NCI-H748 treated with DMSO at 0.1 percent for 48 hours (cell line): ENCODE measurements around the gene PLEKHG4.

Source experiments
- DNase-seq: peaks from one replicate; lab custom pipeline; 2025; lab: John Stamatoyannopoulos, UW

Gene PLEKHG4

GRCh38 chr16:67264866-67265265 lies 14.5 kb upstream of the PLEKHG4 start:
- no peak for DNase-seq

DNA sequence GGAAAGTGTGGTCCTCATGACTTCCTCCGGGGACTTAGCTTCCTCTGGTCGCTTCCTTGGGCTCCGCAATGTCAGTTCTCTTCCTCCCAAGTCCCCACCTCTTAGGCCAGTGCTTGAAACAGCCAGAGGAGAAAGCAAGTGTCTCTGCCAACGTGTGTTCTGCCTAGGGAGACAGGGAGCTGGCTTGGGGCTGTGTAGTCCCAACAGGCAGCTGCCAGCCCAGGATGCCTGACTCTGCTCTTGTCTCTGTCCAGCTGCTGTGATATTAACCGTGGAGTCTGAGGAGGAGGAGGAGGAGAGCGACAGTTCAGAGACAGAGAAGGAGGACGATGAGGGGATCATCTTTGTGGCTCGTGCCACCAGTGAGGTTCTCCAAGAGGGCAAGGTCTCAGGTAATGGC lies 13.5 kb upstream of the PLEKHG4 start:
- DNase-seq: no peak

GRCh38 chr16:67268136-67268579 lies 11.2 kb upstream of the PLEKHG4 start:
- no peak for DNase-seq

DNA sequence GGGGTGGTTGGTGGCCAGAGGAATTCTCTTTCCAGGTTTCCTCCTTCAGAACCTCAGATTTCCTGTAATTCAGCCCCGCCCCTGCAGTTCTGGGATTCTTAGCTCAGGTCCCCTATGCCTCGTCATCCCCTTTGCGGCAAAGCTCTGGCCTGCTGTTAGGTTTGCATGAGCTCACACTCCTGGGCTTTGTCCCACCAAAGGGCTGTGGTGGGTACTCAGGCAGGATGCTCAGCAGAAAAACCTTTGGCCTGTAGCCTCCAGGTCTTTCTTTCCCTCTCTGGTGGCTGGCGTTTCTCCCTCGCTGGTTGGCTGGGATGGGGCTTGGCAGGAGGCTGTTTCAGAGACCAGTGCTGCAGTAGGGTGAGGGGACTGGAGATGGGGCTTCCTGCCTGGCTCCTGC lies 9.6 kb upstream of the PLEKHG4 start:
- no peak for DNase-seq

GRCh38 chr16:67270931-67271338 lies 8.4 kb upstream of the PLEKHG4 start:
- DNase-seq: no peak

DNA sequence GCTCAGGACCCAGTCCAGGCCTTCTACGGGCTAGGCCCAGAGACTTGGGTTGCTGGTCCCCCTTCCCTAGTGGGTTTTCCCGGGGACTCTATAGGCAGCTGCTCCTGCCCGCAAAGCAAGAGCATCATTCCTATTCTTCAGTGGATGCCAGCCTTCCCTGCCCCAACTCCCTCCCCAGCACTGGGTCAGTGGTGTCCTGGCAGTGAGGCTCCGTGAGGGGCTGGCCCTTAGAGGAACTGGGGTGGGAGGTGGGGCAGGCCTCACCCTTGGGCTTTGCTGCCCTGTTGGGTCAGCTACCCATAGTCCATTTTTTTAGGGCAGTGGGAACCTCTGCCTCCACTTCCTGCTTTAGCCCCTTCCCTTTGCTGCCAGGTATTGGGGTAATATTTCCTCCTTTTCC lies 7.9 kb upstream of the PLEKHG4 start:
- DNase-seq: no peak

DNA sequence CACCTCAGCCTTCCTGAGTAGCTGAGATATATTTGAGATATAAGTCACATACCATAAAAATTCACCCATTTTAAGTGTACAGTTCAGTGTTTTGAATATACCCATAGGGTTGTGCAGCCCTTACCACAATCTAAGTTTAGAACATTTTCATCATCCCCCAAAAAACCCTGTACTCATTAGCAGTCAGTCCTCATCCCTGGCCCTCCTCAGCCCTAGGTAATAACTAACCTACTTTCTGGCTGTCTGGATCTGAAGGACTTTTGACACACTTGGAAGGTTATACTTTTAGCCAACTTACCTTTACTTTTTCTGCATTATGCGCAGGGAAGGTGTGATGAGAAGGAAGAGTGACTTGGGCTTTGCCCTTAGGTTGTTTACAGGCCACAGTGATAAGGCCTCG lies 4.0 kb upstream of the PLEKHG4 start:
- DNase-seq: no peak

DNA sequence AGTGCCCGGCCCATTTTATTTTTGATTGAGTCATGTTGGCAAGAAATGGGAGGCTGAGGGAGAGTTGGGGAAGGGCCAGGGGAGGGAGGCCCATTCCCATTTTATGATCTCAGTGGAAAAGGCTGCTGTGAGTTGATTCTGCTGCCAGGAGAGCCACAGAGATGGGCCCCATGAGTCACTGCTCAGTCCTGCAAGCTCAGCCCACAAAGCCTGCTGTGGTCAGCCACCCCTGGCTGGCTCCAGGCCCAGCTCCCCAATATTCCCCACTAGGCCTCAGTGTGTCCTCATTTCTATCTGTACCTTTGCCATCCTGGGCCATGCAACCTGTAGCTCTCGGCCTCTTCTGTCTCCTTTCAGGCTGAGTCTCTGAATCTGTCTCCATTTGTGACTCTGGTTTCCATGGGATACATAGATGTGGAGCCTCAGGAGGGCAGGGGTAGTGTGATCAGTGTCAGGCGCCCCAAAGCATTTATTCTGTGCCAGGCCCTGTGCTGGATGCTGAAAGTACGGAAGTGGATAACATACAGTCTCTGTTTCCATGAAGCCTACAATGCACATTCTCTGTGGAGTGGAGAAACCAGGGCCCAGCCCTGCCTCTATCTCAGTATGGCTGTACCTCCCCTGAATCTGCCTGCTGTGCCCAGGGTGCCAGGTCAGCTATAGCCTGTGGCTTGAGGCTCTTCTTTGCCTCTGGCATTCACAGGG lies 1.9 kb upstream of the PLEKHG4 start:
- no peak for DNase-seq

DNA sequence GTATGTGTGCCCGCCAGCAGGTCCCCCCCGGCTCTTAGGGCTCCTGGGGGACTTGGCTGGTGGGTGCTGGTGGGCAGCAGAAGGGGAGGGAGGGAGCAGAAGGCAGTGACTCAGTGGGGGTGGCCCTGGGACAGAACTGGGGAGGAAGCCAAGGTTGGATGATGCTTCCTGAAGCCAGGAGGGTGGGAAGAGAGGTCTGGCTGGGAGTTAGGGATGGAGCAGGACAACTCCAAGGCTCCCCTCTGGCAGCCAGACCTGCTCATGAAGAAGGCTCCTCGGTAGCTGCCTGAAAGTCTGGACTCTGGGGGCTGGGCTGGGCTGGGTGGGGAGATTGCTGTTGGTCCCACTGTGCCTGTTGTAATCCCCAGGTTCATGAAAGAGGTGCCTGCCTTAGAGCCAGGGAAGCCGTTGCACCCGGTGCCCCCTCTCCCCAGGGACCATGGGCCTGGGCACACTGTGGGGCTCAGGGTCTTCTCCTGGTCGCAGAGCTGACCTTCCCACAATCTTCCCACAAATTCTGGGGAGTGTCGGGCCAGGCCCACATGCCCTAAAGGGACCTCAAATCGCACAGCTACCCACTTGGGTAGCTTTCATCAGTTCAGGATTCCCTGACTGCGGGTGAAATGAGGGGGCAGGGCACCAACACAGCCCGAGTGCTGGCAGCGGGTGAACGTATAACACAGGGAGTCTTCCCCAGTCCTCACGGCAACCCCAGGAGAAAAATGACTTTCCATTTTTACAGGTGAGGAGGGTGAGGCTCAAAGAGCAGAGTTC lies 1.1 kb upstream of the PLEKHG4 start:
- no peak for DNase-seq

GRCh38 chr16:67278773-67279295 lies 498 bp upstream of the PLEKHG4 start:
- no peak for DNase-seq

DNA sequence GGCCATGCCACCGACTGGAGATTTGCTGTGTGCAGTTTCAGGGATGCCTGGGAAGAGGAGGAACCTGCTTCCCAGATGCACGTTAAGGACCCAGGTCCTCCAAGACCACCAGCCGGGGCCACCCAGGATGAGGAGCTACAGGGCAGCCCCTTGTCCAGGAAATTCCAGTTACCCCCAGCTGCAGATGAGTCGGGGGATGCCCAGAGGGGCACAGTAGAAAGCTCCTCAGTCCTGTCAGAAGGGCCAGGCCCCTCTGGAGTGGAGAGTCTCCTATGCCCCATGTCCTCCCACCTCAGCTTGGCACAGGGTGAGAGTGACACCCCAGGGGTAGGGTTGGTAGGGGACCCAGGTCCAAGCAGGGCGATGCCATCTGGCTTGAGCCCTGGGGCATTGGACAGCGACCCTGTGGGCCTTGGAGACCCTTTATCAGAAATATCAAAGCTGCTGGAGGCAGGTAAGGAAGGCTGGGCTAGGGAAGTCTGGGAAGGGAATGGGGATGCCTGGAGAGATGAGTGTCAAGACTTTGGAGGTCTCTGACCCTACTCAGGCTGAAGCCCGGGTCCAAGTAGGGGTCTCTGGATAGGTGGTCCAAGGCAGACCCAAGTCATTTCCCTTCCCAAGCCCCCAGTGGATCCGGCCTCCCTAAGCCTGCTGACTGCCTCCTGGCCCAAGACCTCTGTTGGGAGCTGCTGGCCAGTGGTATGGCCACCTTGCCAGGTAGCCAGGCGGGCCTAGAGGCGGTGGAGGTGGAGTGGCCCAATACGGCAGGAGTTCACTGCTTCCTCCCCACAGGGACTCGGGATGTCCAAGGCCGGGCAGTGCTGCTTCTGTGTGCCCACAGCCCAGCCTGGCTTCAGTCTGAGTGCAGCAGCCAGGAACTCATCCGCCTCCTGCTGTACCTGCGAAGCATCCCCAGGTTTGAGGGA lies 1.0 kb downstream of the PLEKHG4 start:
- no peak for DNase-seq

- DNase-seq: no peak
These were observed 2.5 kb downstream of the PLEKHG4 start for GRCh38 chr16:67281536-67282446.

DNA sequence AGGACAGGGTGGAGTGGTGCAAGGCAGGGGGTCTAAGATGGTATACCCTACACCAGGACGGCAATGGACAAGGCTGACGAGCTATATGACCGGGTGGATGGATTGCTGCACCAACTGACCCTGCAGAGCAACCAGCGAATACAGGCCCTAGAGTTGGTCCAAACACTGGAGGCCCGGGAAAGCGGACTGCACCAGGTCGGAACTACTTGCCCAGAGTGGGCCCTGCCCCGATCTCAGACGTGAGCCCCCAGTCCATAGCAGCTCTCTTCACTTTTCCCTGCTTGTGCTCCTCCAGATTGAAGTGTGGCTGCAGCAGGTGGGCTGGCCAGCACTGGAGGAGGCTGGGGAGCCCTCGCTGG lies 3.1 kb downstream of the PLEKHG4 start:
- DNase-seq: no peak

GRCh38 chr16:67283039-67283825 lies 3.9 kb downstream of the PLEKHG4 start:
- no peak for DNase-seq

- no peak for DNase-seq
These were observed 4.7 kb downstream of the PLEKHG4 start for GRCh38 chr16:67283826-67284555.

GRCh38 chr16:67284699-67285646 lies 5.6 kb downstream of the PLEKHG4 start:
- peak; percentile 21 for DNase-seq

- no peak for DNase-seq
These were observed 7.3 kb downstream of the PLEKHG4 start for GRCh38 chr16:67286441-67287235.

- DNase-seq: no peak
These were observed 8.6 kb downstream of the PLEKHG4 start for GRCh38 chr16:67287960-67288359.
